Measurements from ENCODE around the gene TGFA. TPM values are rescaled to one million over a fixed set of nuclear protein-coding genes. Genes with fewer than 3 reads are reported as not detected.

TGFA gene
- total and polyA plus RNA-seq, 2 experiments from 2014 or later: 1.4 to 6.5 TPM

- Mint-ChIP-seq H3K27me3 (ENCODE audit: insufficient read depth, low read depth, poor library complexity) (no peaks in the 10 kb centered on the region), H3K9me3 (no peaks in the 10 kb centered on the region), H3K36me3 (ENCODE audit: low read depth) (no peaks in the 10 kb centered on the region), H3K4me1 (peaks cover 9% of the 10 kb centered on the region), H3K4me3 (no peak overlapping the region), H3K27ac (no peak overlapping the region)
- Histone ChIP-seq H3K27me3 (ENCODE audit: insufficient read depth) (no peaks in the 10 kb centered on the region), H2AFZ (no peak overlapping the region), H3F3A (replicated peaks; ENCODE audit: low read depth) (no peaks in the 10 kb centered on the region), H3K79me2 (replicated peaks; ENCODE audit: insufficient read depth) (no peaks in the 10 kb centered on the region), H3K4me1 (ENCODE audit: insufficient read depth) (no peaks in the 10 kb centered on the region), H3K27ac (ENCODE audit: low read depth) (no peak overlapping the region), H4K20me1 (replicated peaks; ENCODE audit: insufficient read depth) (no peaks in the 10 kb centered on the region), H3K36me3 (ENCODE audit: insufficient read depth) (no peaks in the 10 kb centered on the region), H3K9me2 (ENCODE audit: insufficient read depth) (0 out of 2 replicates have a peak, but pooled peaks cover 8% of the 10 kb centered on the region), H3K4me3 (no peak overlapping the region), H3K4me2 (no peak overlapping the region)
- TF ChIP-seq CREB1 (CRISPR knock-in tag; IDR thresholded peaks at IDR 0.05; ENCODE audit: low read depth): no peak
- no peak for TF ChIP-seq STAT1 (IDR thresholded peaks at IDR 0.05; ENCODE audit: unreplicated experiment)
- no peak for TF ChIP-seq EZH2phosphoT487 (IDR thresholded peaks at IDR 0.05; ENCODE audit: unreplicated experiment)
- TF ChIP-seq ETS1 (IDR thresholded peaks at IDR 0.05): no peak
- no peak for TF ChIP-seq POLR2AphosphoS5 (IDR thresholded peaks at IDR 0.05; ENCODE audit: low read depth)
- no peak for TF ChIP-seq JUNB (IDR thresholded peaks at IDR 0.05; ENCODE audit: unreplicated experiment)
- no peak for TF ChIP-seq ZNF331 (CRISPR knock-in tag; IDR thresholded peaks at IDR 0.05; ENCODE audit: low read depth)
- no peak for TF ChIP-seq ZNF462 (CRISPR knock-in tag; IDR thresholded peaks at IDR 0.05)
- TF ChIP-seq, protein P1, sequence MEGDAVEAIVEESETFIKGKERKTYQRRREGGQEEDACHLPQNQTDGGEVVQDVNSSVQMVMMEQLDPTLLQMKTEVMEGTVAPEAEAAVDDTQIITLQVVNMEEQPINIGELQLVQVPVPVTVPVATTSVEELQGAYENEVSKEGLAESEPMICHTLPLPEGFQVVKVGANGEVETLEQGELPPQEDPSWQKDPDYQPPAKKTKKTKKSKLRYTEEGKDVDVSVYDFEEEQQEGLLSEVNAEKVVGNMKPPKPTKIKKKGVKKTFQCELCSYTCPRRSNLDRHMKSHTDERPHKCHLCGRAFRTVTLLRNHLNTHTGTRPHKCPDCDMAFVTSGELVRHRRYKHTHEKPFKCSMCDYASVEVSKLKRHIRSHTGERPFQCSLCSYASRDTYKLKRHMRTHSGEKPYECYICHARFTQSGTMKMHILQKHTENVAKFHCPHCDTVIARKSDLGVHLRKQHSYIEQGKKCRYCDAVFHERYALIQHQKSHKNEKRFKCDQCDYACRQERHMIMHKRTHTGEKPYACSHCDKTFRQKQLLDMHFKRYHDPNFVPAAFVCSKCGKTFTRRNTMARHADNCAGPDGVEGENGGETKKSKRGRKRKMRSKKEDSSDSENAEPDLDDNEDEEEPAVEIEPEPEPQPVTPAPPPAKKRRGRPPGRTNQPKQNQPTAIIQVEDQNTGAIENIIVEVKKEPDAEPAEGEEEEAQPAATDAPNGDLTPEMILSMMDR (conservative IDR thresholded peaks at IDR 0.05; ENCODE audit: low read depth in 2 of 2): no peak
- TF ChIP-seq EZH2 (IDR thresholded peaks at IDR 0.05; ENCODE audit: low read depth, unreplicated experiment): no peak
- no peak for TF ChIP-seq NANOG (IDR thresholded peaks at IDR 0.05; ENCODE audit: borderline replicate concordance)
- TF ChIP-seq, protein P2, sequence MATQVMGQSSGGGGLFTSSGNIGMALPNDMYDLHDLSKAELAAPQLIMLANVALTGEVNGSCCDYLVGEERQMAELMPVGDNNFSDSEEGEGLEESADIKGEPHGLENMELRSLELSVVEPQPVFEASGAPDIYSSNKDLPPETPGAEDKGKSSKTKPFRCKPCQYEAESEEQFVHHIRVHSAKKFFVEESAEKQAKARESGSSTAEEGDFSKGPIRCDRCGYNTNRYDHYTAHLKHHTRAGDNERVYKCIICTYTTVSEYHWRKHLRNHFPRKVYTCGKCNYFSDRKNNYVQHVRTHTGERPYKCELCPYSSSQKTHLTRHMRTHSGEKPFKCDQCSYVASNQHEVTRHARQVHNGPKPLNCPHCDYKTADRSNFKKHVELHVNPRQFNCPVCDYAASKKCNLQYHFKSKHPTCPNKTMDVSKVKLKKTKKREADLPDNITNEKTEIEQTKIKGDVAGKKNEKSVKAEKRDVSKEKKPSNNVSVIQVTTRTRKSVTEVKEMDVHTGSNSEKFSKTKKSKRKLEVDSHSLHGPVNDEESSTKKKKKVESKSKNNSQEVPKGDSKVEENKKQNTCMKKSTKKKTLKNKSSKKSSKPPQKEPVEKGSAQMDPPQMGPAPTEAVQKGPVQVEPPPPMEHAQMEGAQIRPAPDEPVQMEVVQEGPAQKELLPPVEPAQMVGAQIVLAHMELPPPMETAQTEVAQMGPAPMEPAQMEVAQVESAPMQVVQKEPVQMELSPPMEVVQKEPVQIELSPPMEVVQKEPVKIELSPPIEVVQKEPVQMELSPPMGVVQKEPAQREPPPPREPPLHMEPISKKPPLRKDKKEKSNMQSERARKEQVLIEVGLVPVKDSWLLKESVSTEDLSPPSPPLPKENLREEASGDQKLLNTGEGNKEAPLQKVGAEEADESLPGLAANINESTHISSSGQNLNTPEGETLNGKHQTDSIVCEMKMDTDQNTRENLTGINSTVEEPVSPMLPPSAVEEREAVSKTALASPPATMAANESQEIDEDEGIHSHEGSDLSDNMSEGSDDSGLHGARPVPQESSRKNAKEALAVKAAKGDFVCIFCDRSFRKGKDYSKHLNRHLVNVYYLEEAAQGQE (IDR thresholded peaks at IDR 0.05; ENCODE audit: unreplicated experiment): no peak
- no peak for TF ChIP-seq ZNF114 (CRISPR knock-in tag; IDR thresholded peaks at IDR 0.05)
- ATAC-seq: peak; percentile 84
- DNase-seq (ENCODE audit: low spot score): peak; percentile 80
These were observed 16.5 kb upstream of the TGFA start for GRCh38 chr2:70570041-70570661.
